CD4-positive, alpha-beta T cell (primary cell): ENCODE measurements around the gene ENO4. TPM values are rescaled to one million over a fixed set of nuclear protein-coding genes. Genes with fewer than 3 reads are reported as not detected.

Experiments
- ATAC-seq: fragments of 200-7000 bp; cut with Tn5 transposase; one replicate; pipeline ENCODE4 v1.10.0; 2022; ENCODE audit warnings: mild to moderate bottlenecking; ENCODE audit not compliant: poor library complexity
- CTCF ChIA-PET: fragments of 350-600 bp; sonication (Branson Sonifier 250); formaldehyde crosslinking; loops from one replicate; lab custom pipeline; 2021; ENCODE audit warnings: antibody characterized with exemption, inconsistent platforms; lab: Charles Lee
- POLR2A ChIA-PET: fragments of 350-600 bp; sonication (Branson Sonifier 250); formaldehyde crosslinking; loops from one replicate; lab custom pipeline; 2021; ENCODE audit warnings: antibody characterized with exemption, inconsistent platforms; lab: Charles Lee
- DNase-seq, 14 experiments: peaks; one replicate each; pipeline ENCODE4 v3.0.0-alpha.2; 2013 to 2020; ENCODE audit warnings: mixed read lengths in 2 of 14
- H3K27ac ChIP-seq, 2 donors: one replicate each; pipeline versions ENCODE4 v1.5.1 to v1.7.0; 2013; ENCODE audit warnings: low read length in 2 of 2, low read depth in 1 of 2, mild to moderate bottlenecking in 1 of 2
- H3K27me3 ChIP-seq, 2 experiments: 1 replicate in 1 of 2; 2 replicates in 1 of 2; pipeline versions ENCODE4 v1.6.1 to v1.7.0; 2013; ENCODE audit warnings: low read length in 2 of 2, control low read depth in 1 of 2, mild to moderate bottlenecking in 1 of 2, moderate library complexity in 1 of 2; ENCODE audit not compliant: insufficient read depth in 2 of 2, control insufficient read depth in 1 of 2
- H3K36me3 ChIP-seq: one replicate; pipeline ENCODE4 v1.6.1; 2013; ENCODE audit warnings: low read length, control low read depth; ENCODE audit not compliant: insufficient read depth
- H3K4me1 ChIP-seq: one replicate; pipeline ENCODE4 v1.6.1; 2013; ENCODE audit warnings: low read length, control low read depth; ENCODE audit not compliant: insufficient read depth
- H3K4me3 ChIP-seq: one replicate; pipeline ENCODE4 v1.5.1; 2013; ENCODE audit warnings: mild to moderate bottlenecking, low read length, moderate library complexity
- H3K9me3 ChIP-seq, 2 experiments: 1 replicate in 1 of 2; 2 replicates in 1 of 2; pipeline versions ENCODE4 v1.6.1 to v1.7.0; 2013; ENCODE audit warnings: low read length in 2 of 2, mild to moderate bottlenecking in 2 of 2, control low read depth in 1 of 2, moderate library complexity in 1 of 2; ENCODE audit not compliant: control insufficient read depth in 1 of 2, insufficient read depth in 1 of 2
- H3K27ac Mint-ChIP-seq: one replicate; pipeline ENCODE4 v1.8.0; 2020; ENCODE audit warnings: mixed read lengths
- H3K27me3 Mint-ChIP-seq: one replicate; pipeline ENCODE4 v1.8.0; 2021; ENCODE audit warnings: mixed read lengths
- H3K36me3 Mint-ChIP-seq: one replicate; pipeline ENCODE4 v1.8.0; 2021; ENCODE audit warnings: low read depth, mixed read lengths
- H3K4me1 Mint-ChIP-seq: one replicate; pipeline ENCODE4 v1.8.0; 2021; ENCODE audit warnings: low read depth, mixed read lengths
- H3K4me3 Mint-ChIP-seq: one replicate; pipeline ENCODE4 v1.8.0; 2020; ENCODE audit warnings: mild to moderate bottlenecking, mixed read lengths
- H3K9me3 Mint-ChIP-seq: one replicate; pipeline ENCODE4 v1.8.0; 2020; ENCODE audit warnings: mixed read lengths
- CTCF ChIP-seq: fragments of 200-600 bp; IDR thresholded peaks from one replicate; pipeline ENCODE4 v1.8.0; 2022; ENCODE audit warnings: antibody characterized with exemption, mild to moderate bottlenecking
- intact Hi-C, 2 experiments: fragments of 100-400 bp; cut with DNase I in 1 of 2; cut with micrococcal nuclease in 1 of 2; formaldehyde crosslinking; loops; one replicate each; pipeline versions ENCODE4 v1.15.1 to v1.9.0; 2023 to 2025; cut with DNase I, micrococcal nuclease
- total RNA-seq, 174 experiments: library from RNA in 2 of 174; stranded (reverse) in 2 of 174; gene quantifications; one replicate each; pipeline ENCODE4 v1.2.3 and lab custom pipeline; 2021 to 2026

The ENO4 gene
- total RNA-seq, 2 experiments from 2014 or later, result not detected

- H3K27me3 Mint-ChIP-seq, result peaks cover 37% of the 10 kb centered on the region
- H3K27ac Mint-ChIP-seq, result no peak overlapping the region
- no peak overlapping the region for H3K4me3 ChIP-seq
- no peak overlapping the region for H3K27ac ChIP-seq
- H3K27me3 ChIP-seq, result peaks cover 0 to 4% of the 10 kb centered on the region in 2 experiments
- intact Hi-C loops, result no loop called here
- no peaks in the 10 kb centered on the region for H3K9me3 ChIP-seq
- ChIA-PET POLR2A (no interaction called here), CTCF (no interaction called here)
- H3K4me3 Mint-ChIP-seq, result no peak overlapping the region
- H3K4me1 ChIP-seq, result no peaks in the 10 kb centered on the region
- H3K4me1 Mint-ChIP-seq, result no peaks in the 10 kb centered on the region
- H3K36me3 Mint-ChIP-seq, result no peaks in the 10 kb centered on the region
- H3K36me3 ChIP-seq, result no peaks in the 10 kb centered on the region
- DNase-seq (no peak), ATAC-seq (no peak)
- H3K9me3 Mint-ChIP-seq, result no peaks in the 10 kb centered on the region
- no peak for TF ChIP-seq CTCF
Observed at GRCh38 chr10:116802474-116802873, 46.8 kb upstream of the ENO4 start.

GRCh38 chr10:116802876-116803275 is 46.4 kb upstream of the ENO4 start:
- no peaks in the 10 kb centered on the region for H3K36me3 Mint-ChIP-seq
- intact Hi-C loops, result no loop called here
- H3K27ac Mint-ChIP-seq, result no peak overlapping the region
- Histone ChIP-seq H3K36me3 (no peaks in the 10 kb centered on the region), H3K4me1 (no peaks in the 10 kb centered on the region), H3K9me3 (no peaks in the 10 kb centered on the region), H3K4me3 (no peak overlapping the region), H3K27ac (no peak overlapping the region), H3K27me3 (peaks cover 0 to 4% of the 10 kb centered on the region in 2 experiments)
- CTCF ChIA-PET, result no interaction called here
- ATAC-seq (no peak), DNase-seq (no peak)
- no peak for TF ChIP-seq CTCF
- H3K27me3 Mint-ChIP-seq, result peaks cover 34% of the 10 kb centered on the region
- no peak overlapping the region for H3K4me3 Mint-ChIP-seq
- no peaks in the 10 kb centered on the region for H3K9me3 Mint-ChIP-seq
- POLR2A ChIA-PET, result no interaction called here
- H3K4me1 Mint-ChIP-seq, result no peaks in the 10 kb centered on the region

DNA sequence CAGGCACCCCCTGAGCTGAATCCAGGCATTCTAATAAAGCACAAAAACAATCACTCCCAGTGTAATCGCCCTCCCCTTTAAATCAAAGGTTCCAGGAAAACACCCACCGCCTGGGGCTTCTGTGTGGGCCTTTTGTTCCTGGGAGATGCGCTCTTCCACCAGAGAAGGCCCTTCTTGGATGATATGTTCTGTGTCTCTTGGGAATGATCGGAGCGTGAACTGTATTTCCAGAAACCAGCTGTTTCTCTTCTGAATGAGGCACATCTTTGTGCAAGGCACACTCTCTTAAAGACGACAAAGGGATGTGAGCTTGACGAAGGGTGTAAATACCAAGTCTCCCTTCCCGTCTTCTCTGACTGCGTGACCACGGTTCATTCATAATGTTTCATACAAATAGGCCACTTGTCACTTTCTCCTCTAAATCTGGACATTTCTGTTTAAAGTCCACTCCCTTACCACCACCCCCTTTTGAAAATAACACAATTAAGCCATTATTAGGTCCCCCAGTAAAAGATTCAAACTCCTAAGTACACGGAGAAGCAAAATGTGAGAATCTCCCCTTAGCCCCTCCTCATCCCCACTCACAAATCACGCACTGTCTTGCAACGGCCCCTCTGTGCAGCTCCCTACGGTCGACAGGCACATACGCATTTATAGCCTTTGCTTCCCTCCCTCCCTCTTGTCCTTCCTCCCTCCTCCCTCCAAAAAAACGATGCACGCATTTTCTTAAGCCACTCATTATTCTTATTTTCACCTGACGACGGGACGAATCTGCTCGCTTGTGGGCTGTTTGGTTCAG is 45.6 kb upstream of the ENO4 start:
- no peak for ATAC-seq
- H3K27me3 Mint-ChIP-seq, result peaks cover 37% of the 10 kb centered on the region
- no peak overlapping the region for H3K4me3 Mint-ChIP-seq
- no peak overlapping the region for H3K27ac Mint-ChIP-seq
- ChIA-PET POLR2A (no interaction called here), CTCF (no interaction called here)
- no peak for TF ChIP-seq CTCF
- Histone ChIP-seq H3K36me3 (no peaks in the 10 kb centered on the region), H3K27me3 (peaks cover 0 to 4% of the 10 kb centered on the region in 2 experiments), H3K4me1 (no peaks in the 10 kb centered on the region), H3K4me3 (no peak overlapping the region), H3K9me3 (no peaks in the 10 kb centered on the region), H3K27ac (no peak overlapping the region)
- intact Hi-C loops, result no loop called here
- H3K36me3 Mint-ChIP-seq, result no peaks in the 10 kb centered on the region
- no peak for DNase-seq
- no peaks in the 10 kb centered on the region for H3K4me1 Mint-ChIP-seq
- no peaks in the 10 kb centered on the region for H3K9me3 Mint-ChIP-seq
